ENCODE measurements around the gene EVX2.

Gene EVX2

DNA sequence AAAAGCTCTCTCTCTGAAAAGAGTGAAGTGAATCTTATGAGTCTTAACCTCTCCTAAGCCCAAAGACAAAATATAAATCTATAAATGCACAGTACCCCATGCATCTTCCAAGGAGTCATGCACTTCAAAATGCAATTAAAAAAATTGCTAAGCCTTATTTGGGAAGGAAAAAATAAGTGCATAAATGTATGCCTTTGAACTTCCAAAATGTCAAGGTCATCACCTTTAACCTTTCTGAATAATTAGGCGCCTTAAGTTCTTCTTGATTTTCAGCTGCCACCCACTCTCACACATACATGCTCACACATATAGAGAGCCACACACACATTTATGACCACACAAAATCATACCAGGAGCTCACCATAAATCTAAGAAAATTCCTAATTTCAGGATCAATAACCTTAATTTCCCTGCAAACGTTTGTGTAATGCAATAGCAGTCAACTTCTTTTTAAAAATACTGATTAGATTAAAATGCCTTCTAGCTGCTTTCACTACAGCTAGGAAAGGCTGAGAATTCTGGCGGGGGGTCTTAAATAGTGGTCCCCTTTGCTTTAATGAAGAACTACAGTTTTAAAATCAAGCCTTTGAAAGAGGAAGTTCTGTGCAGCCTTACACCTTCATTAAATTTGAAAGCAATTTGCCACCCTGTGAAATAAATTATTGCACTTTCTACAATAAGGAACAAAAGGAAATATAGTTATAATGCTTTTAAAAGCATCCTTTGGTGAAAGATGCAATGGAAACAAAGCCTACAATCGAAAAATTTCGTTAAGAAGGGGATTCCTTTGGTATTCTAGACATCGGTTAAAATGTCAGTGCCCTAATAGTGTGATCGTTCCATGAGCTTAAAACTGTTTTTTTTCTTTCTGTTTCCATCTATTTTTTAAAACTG, 26.9 kb upstream of the EVX2 start:
- no peak for TF ChIP-seq ZFX (IDR thresholded peaks at IDR 0.05; ENCODE audit: borderline replicate concordance)
- TF ChIP-seq, protein P1, sequence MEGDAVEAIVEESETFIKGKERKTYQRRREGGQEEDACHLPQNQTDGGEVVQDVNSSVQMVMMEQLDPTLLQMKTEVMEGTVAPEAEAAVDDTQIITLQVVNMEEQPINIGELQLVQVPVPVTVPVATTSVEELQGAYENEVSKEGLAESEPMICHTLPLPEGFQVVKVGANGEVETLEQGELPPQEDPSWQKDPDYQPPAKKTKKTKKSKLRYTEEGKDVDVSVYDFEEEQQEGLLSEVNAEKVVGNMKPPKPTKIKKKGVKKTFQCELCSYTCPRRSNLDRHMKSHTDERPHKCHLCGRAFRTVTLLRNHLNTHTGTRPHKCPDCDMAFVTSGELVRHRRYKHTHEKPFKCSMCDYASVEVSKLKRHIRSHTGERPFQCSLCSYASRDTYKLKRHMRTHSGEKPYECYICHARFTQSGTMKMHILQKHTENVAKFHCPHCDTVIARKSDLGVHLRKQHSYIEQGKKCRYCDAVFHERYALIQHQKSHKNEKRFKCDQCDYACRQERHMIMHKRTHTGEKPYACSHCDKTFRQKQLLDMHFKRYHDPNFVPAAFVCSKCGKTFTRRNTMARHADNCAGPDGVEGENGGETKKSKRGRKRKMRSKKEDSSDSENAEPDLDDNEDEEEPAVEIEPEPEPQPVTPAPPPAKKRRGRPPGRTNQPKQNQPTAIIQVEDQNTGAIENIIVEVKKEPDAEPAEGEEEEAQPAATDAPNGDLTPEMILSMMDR (IDR thresholded peaks at IDR 0.05), result no peak
- no peak overlapping the region for H3K27ac ChIP-seq

DNA sequence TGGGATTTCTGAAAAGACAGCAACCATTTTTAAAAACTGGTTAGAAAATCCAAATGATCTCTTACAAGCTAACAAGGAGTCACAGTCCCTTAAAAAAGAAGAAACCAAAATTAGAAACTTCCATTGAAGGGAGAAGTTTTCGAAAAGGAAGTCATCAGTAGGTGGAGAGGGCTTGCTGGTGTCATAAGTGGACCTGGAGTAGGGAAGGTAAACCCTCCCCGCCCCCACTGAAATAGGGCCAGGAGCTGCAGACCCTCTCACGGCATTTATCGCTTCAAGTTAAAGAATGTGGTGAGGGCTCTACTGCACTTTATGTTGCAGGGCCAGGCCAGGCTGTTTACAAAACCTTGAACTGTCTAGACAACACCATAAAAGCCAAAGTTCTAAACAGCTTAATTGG, 26.2 kb upstream of the EVX2 start:
- H3K27ac ChIP-seq, result no peak overlapping the region
- TF ChIP-seq ZFX (IDR thresholded peaks at IDR 0.05; ENCODE audit: borderline replicate concordance), result no peak
- TF ChIP-seq, protein P1 (IDR thresholded peaks at IDR 0.05), result no peak

DNA sequence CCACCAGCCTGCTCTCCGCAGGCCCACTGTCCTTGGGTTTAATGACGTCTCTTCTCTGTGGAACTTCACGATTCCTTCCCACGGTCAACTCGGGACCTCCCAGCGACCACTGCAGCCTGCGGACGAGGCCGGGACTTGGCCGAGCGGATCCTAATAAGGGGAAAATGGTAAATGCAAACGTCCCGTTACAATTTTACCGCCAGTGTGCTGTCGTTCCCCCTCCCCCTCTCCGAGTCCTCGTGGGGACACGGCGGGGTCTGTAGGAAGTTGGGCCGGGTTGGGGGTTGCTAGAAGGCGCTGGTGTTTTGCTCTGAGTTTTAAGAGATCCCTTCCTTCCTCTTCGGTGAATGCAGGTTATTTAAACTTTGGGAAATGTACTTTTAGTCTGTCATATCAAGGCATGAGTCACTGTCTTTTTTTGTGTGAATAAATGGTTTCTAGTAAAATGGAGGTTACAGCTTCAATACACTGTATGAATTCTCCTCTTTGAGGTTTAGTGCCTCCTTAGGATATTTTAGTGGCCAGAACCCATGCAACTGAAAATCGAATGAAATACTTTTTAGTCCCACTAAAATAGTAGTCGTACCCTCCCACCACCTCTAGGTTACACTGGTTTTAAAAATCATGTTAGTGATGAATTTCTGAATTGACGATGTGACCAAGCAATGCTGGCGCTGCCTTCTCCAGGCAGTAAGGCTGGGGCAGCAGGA, 25.6 kb upstream of the EVX2 start:
- TF ChIP-seq ZFX (IDR thresholded peaks at IDR 0.05; ENCODE audit: borderline replicate concordance), result no peak
- TF ChIP-seq, protein P1 (IDR thresholded peaks at IDR 0.05), result no peak
- no peak overlapping the region for H3K27ac ChIP-seq

DNA sequence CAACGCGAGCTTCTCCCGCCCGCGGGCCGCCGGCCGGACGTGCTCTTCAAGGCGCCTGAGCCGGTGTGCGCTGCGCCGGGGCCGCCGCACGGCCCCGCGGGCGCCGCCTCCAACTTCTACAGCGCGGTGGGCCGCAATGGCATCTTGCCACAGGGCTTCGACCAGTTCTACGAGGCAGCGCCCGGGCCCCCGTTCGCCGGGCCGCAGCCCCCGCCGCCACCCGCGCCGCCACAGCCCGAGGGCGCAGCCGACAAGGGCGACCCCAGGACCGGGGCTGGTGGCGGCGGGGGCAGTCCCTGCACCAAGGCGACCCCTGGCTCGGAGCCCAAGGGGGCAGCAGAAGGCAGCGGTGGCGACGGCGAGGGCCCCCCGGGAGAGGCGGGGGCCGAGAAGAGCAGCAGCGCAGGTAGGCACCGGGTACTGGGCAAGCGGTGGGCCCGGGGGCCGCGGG, 24.0 kb upstream of the EVX2 start:
- TF ChIP-seq, protein P1 (IDR thresholded peaks at IDR 0.05), result no peak
- no peak for TF ChIP-seq ZFX (IDR thresholded peaks at IDR 0.05; ENCODE audit: borderline replicate concordance)
- H3K27ac ChIP-seq, result no peak overlapping the region

DNA sequence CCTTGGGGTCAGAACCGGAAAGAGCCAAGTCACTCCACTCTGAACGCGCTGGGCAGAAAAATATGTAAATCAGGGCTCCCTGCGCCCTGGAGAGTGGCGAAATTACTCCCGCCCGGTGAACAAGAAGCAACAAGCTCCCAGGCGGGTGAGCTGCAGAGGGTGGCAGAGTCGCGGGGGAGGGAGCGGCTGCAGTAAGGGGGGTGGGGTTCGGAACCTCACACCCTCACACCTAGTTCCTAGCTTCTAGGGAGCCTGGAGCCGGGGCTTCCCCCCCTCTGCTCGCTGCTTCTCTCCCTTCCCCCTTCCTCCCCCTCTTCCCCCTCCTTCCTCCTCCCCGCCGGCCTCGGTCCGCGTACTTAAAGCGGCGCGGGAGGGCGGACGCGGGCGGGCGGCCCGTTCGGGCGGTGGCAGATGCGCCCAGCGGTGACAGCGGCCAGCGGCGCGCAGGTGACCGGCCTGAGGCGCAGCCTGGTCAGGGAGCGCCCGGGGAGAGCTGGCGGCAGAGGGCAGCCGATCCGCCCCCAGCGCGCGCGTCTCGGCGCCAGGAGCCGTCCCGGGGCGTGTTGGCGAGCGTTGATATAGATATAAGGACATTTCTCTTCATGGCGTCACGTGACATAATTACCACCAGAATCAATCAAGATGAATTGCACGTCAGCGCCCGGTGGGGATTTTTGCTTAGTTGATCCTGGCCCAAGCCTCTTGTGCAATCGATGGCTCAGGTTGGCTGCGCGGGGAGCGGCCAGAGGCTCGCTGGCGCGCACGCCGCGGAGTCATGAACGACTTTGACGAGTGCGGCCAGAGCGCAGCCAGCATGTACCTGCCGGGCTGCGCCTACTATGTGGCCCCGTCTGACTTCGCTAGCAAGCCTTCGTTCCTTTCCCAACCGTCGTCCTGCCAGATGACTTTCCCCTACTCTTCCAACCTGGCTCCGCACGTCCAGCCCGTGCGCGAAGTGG, 23.1 kb upstream of the EVX2 start, which contains the start of gene HOXD11:
Gene HOXD11, plus strand, starts transcription at position 700 of the 959 bp plus-strand sequence. Its CDS starts 76 bp downstream, at position 776.
- no peak for TF ChIP-seq ZFX (IDR thresholded peaks at IDR 0.05; ENCODE audit: borderline replicate concordance)
- TF ChIP-seq, protein P1 (IDR thresholded peaks at IDR 0.05), result no peak
- no peak within 1 kb of the TSS for H3K27ac ChIP-seq

DNA sequence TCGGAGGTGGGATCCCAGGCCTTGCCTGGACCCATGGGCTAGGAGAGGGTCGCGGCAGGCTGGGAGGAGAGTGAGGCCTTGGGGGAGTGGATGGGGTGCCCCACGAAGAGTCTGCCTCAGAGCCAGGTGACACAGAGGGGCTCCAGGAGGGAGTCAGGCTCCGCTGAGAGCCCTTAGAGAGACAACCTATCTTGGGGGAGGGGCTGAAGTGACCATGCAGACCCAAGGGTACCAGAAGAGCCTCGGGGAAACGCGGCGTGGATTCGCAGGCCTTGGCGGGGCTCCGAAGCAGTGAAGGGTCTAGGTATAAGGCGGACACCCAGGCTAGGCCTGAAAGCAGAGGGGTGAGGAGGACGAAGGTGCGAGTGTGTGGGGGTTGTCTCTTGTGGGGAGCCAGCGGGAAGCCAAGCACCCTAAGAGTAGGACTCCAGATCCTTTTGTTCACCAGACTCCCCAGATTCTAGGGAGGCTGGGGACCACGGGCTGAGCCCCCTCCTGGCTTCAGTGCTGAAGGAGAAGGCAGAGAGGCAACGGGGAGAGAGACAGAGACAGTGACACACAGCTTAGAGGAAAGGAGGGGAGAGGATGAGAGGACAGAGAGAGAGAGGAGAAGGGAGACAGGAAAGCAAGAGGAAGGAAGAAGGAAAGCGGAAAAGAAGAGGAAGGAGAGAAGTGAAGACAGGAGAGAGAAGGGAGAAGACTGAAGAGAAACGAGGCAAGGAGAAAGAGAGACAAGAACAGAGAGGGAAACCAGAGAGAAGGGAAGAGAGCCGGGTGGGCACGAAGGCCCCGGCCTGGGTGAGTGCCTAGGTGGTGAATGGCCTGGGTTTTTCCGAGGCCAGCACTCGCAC, 22.2 kb upstream of the EVX2 start:
- no peak for TF ChIP-seq ZFX (IDR thresholded peaks at IDR 0.05; ENCODE audit: borderline replicate concordance)
- TF ChIP-seq, protein P1 (IDR thresholded peaks at IDR 0.05), result no peak
- no peak overlapping the region for H3K27ac ChIP-seq

Data from 22Rv1 (cell line).